Naive thymus-derived CD4-positive, alpha-beta T cell (primary cell): ENCODE data around the gene FBXO2. TPM values are rescaled to one million over a fixed set of nuclear protein-coding genes. Genes with fewer than 3 reads are reported as not detected.

Experiments used
- ATAC-seq: fragments of 150-1000 bp; cut with Tn5 transposase; 2 replicates; pipeline ENCODE4 v1.10.0; 2021; ENCODE audit warnings: mild to moderate bottlenecking, moderate library complexity
- CTCF ChIA-PET: fragments of 350-600 bp; sonication (Branson Sonifier 250); formaldehyde crosslinking; loops from one replicate; lab custom pipeline; 2021; ENCODE audit warnings: antibody characterized with exemption; lab: Charles Lee
- POLR2A ChIA-PET: fragments of 350-600 bp; sonication (Branson Sonifier 250); formaldehyde crosslinking; loops from one replicate; lab custom pipeline; 2021; ENCODE audit warnings: antibody characterized with exemption, inconsistent platforms; lab: Charles Lee
- DNase-seq, 9 donors: peaks; one replicate each; pipeline versions ENCODE4 v3.0.0 to v3.0.0-alpha.2; 2020 to 2022; ENCODE audit warnings: mixed read lengths in 1 of 9
- H3K27ac ChIP-seq: one replicate; pipeline ENCODE4 v1.7.0; 2013; ENCODE audit warnings: mild to moderate bottlenecking, low read depth, low read length, moderate library complexity
- H3K27me3 ChIP-seq, 2 donors: one replicate each; pipeline ENCODE4 v1.7.0; 2013; ENCODE audit warnings: low read length in 2 of 2, mild to moderate bottlenecking in 2 of 2, moderate library complexity in 2 of 2; ENCODE audit not compliant: control insufficient read depth in 2 of 2, insufficient read depth in 2 of 2
- H3K36me3 ChIP-seq, 3 experiments: 1 replicate in 2 of 3; 2 replicates in 1 of 3; pipeline ENCODE4 v1.7.0; 2013; ENCODE audit warnings: low read length in 3 of 3, mild to moderate bottlenecking in 3 of 3, moderate library complexity in 1 of 3; ENCODE audit not compliant: insufficient read depth in 3 of 3, control insufficient read depth in 2 of 3
- H3K4me1 ChIP-seq, 2 donors: one replicate each; pipeline ENCODE4 v1.7.0; 2013; ENCODE audit warnings: low read length in 2 of 2, mild to moderate bottlenecking in 2 of 2, moderate library complexity in 1 of 2; ENCODE audit not compliant: control insufficient read depth in 2 of 2, insufficient read depth in 2 of 2
- H3K4me3 ChIP-seq: 2 replicates; pipeline ENCODE4 v1.7.0; 2013; ENCODE audit warnings: mild to moderate bottlenecking, low read length
- H3K9me3 ChIP-seq, 3 experiments: 1 replicate in 2 of 3; 2 replicates in 1 of 3; pipeline ENCODE4 v1.7.0; 2013; ENCODE audit warnings: low read length in 3 of 3; ENCODE audit not compliant: control insufficient read depth in 2 of 3
- H3K27ac Mint-ChIP-seq, 9 donors: one replicate each; pipeline ENCODE4 v1.8.0; 2020 to 2022; ENCODE audit warnings: mixed read lengths in 9 of 9, mild to moderate bottlenecking in 8 of 9, moderate library complexity in 5 of 9, inconsistent platforms in 2 of 9
- H3K27me3 Mint-ChIP-seq, 5 donors: one replicate each; pipeline ENCODE4 v1.8.0; 2021 to 2022; ENCODE audit warnings: mixed read lengths in 5 of 5, mild to moderate bottlenecking in 1 of 5
- H3K36me3 Mint-ChIP-seq, 5 donors: one replicate each; pipeline ENCODE4 v1.8.0; 2020 to 2022; ENCODE audit warnings: mixed read lengths in 5 of 5, mild to moderate bottlenecking in 3 of 5, inconsistent platforms in 1 of 5
- H3K4me1 Mint-ChIP-seq, 7 donors: one replicate each; pipeline ENCODE4 v1.8.0; 2020 to 2022; ENCODE audit warnings: mixed read lengths in 7 of 7, mild to moderate bottlenecking in 3 of 7, inconsistent platforms in 1 of 7
- H3K4me3 Mint-ChIP-seq, 10 donors: one replicate each; pipeline ENCODE4 v1.8.0; 2020 to 2022; ENCODE audit warnings: mild to moderate bottlenecking in 10 of 10, mixed read lengths in 10 of 10, moderate library complexity in 6 of 10, inconsistent platforms in 2 of 10
- H3K9me3 Mint-ChIP-seq, 11 donors: one replicate each; pipeline ENCODE4 v1.8.0; 2020 to 2022; ENCODE audit warnings: mixed read lengths in 11 of 11, mild to moderate bottlenecking in 4 of 11, inconsistent platforms in 1 of 11, moderate library complexity in 1 of 11
- intact Hi-C, 2 donors: fragments of 100-400 bp; cut with micrococcal nuclease; formaldehyde crosslinking; loops; one replicate each; pipeline ENCODE4 v1.15.1; 2023
- polyA plus RNA-seq, 2 donors: library from polyadenylated mRNA; unstranded; fragments of 300-500 nt; fragmentation: Illumina TruSeq; gene quantifications; one replicate each; pipeline ENCODE4 v1.2.3, GENCODE V29; 2021
- total RNA-seq, 6 experiments: library from RNA in 5 of 6; stranded (reverse) in 5 of 6; gene quantifications; 1 replicate in 5 of 6; 2 replicates in 1 of 6; pipeline ENCODE4 v1.2.3 and lab custom pipeline; 2021 to 2026

Gene FBXO2
- total and polyA plus RNA-seq, 7 experiments from 2014 or later = 0.97 to 7.8 (median 3.8) TPM

- ChIA-PET POLR2A (interaction anchor here (1.0 to 2.3 kb wide), 3 partner anchors 19 to 225 kb away, joined by 3 to 13 read pairs (median 7); partner anchors contain the start of gene FBXO6), CTCF (interaction anchor here (1.2 to 1.9 kb wide), 3 partner anchors 19 to 37 kb away, joined by 5 to 7 read pairs (median 7); partner anchors contain the start of gene FBXO6)
- H3K9me3 Mint-ChIP-seq = no peaks in the 10 kb centered on the region
- H3K4me3 Mint-ChIP-seq = peak overlapping the region in 2 of 10 donors; percentile 17 to 25
- no peak overlapping the region for H3K27ac Mint-ChIP-seq
- H3K27me3 Mint-ChIP-seq = peaks cover 3 to 21% (median 4%) of the 10 kb centered on the region in 5 donors
- Histone ChIP-seq H3K36me3 (peaks cover 0 to 3% (median 0%) of the 10 kb centered on the region in 3 experiments), H3K4me3 (no peak overlapping the region), H3K4me1 (peaks cover 0 to 9% of the 10 kb centered on the region in 2 donors), H3K27ac (no peak overlapping the region), H3K9me3 (no peaks in the 10 kb centered on the region), H3K27me3 (peaks cover 0 to 2% of the 10 kb centered on the region in 2 donors)
- no peak for DNase-seq
- H3K4me1 Mint-ChIP-seq = peaks cover 6 to 28% (median 19%) of the 10 kb centered on the region in 7 donors
- H3K36me3 Mint-ChIP-seq = peaks cover 0 to 5% (median 0%) of the 10 kb centered on the region in 5 donors
- intact Hi-C loops = loop anchor here in 1 of 2 donors (5.0 kb wide), 2 partner anchors 35 to 1740 kb away; partner anchors contain the start of genes LZIC and NMNAT1
- ATAC-seq = no peak
Observed at GRCh38 chr1:11682799-11683198, 28.6 kb upstream of the FBXO2 start.

GRCh38 chr1:11682287-11682771 is 28.1 kb upstream of the FBXO2 start:
- Histone ChIP-seq H3K27me3 (no peaks in the 10 kb centered on the region), H3K4me1 (peaks cover 0 to 9% of the 10 kb centered on the region in 2 donors), H3K27ac (no peak overlapping the region), H3K9me3 (no peaks in the 10 kb centered on the region), H3K4me3 (no peak overlapping the region), H3K36me3 (peaks cover 0 to 6% (median 0%) of the 10 kb centered on the region in 3 experiments)
- Mint-ChIP-seq H3K4me1 (peaks cover 6 to 28% (median 19%) of the 10 kb centered on the region in 7 donors), H3K9me3 (no peaks in the 10 kb centered on the region), H3K27ac (peak overlapping the region in 3 of 9 donors; percentile 19 to 89 (median 63)), H3K27me3 (peaks cover 0 to 17% (median 0%) of the 10 kb centered on the region in 5 donors), H3K36me3 (peaks cover 0 to 5% (median 0%) of the 10 kb centered on the region in 5 donors), H3K4me3 (peak overlapping the region; percentile 57 to 99 (median 82))
- no peak for ATAC-seq
- DNase-seq = no peak
- CTCF ChIA-PET = interaction anchor here (0.6 to 1.9 kb wide), 7 partner anchors 18 to 116 kb away, joined by 3 to 7 read pairs (median 5); partner anchors contain the start of gene FBXO6
- POLR2A ChIA-PET = interaction anchor here (0.7 to 2.3 kb wide), 6 partner anchors 9 to 226 kb away, joined by 3 to 13 read pairs (median 4); partner anchors contain the start of gene FBXO6
- intact Hi-C loops = loop anchor here in 1 of 2 donors (5.0 kb wide), 2 partner anchors 35 to 1740 kb away; partner anchors contain the start of genes LZIC and NMNAT1

GRCh38 chr1:11681071-11681771 is 27.0 kb upstream of the FBXO2 start, which contains the start of gene MAD2L2:
TSS of gene MAD2L2 (minus strand) at chr1:11681148. CDS start at chr1:11680601, 547 bp downstream.
- POLR2A ChIA-PET = interaction anchor here (0.6 to 2.3 kb wide), 10 partner anchors 8 to 229 kb away, joined by 3 to 13 read pairs (median 4); partner anchors contain the start of genes AGTRAP, CLCN6, FBXO6 and MTHFR
- peaks cover 6 to 28% (median 19%) of the 10 kb centered on the region in 7 donors for H3K4me1 Mint-ChIP-seq

GRCh38 chr1:11680270-11681070 is 26.2 kb upstream of the FBXO2 start:
- intact Hi-C loops = loop anchor here (1.0 to 5.0 kb wide), 9 partner anchors 16 to 1738 kb away; partner anchors contain the start of genes AGTRAP (in 2 of the 2), FBXO6 (in 2 of the 2), CLCN6 (in 1 of the 2) and LZIC (in 1 of the 2)
- peak overlapping the region; percentile 70 to 96 (median 86) for H3K4me3 Mint-ChIP-seq
- H3K4me1 Mint-ChIP-seq = peaks cover 6 to 28% (median 19%) of the 10 kb centered on the region in 7 donors
- ChIA-PET POLR2A (interaction anchor here (1.6 to 1.8 kb wide), 3 partner anchors 39 to 126 kb away, joined by 3 to 6 read pairs (median 5); partner anchors contain the start of genes CLCN6 and MTHFR), CTCF (interaction anchor here (0.7 to 1.9 kb wide), 3 partner anchors 14 to 39 kb away, joined by 3 to 7 read pairs (median 6); no protein-coding TSS in a partner anchor)
- peaks cover 0 to 9% of the 10 kb centered on the region in 2 donors for H3K4me1 ChIP-seq
- H3K27me3 ChIP-seq = no peaks in the 10 kb centered on the region
- H3K9me3 ChIP-seq = no peaks in the 10 kb centered on the region
- H3K27ac Mint-ChIP-seq = peak overlapping the region in 7 of 9 donors; percentile 24 to 98 (median 56)
- H3K36me3 Mint-ChIP-seq = peaks cover 0 to 9% (median 0%) of the 10 kb centered on the region in 5 donors
- ATAC-seq (no peak), DNase-seq (no peak)
- peak overlapping the region; percentile 86 for H3K27ac ChIP-seq
- peaks cover 0 to 24% (median 0%) of the 10 kb centered on the region in 3 experiments for H3K36me3 ChIP-seq
- no peaks in the 10 kb centered on the region for H3K9me3 Mint-ChIP-seq
- H3K27me3 Mint-ChIP-seq = peaks cover 0 to 8% (median 0%) of the 10 kb centered on the region in 5 donors
- H3K4me3 ChIP-seq = peak overlapping the region; percentile 79

More at GRCh38 chr1:11681071-11681771, 27.0 kb upstream of the FBXO2 start, which contains the start of gene MAD2L2:
- Mint-ChIP-seq H3K27ac (peak within 1 kb of the TSS; percentile 74 to 98 (median 89)), H3K36me3 (peaks cover 0 to 5% (median 0%) of the 10 kb centered on the region in 5 donors), H3K27me3 (peaks cover 0 to 12% (median 0%) of the 10 kb centered on the region in 5 donors), H3K4me3 (peak within 1 kb of the TSS; percentile 89 to 99 (median 96)), H3K9me3 (no peaks in the 10 kb centered on the region)
- intact Hi-C loops = loop anchor here (1.0 to 5.0 kb wide), 9 partner anchors 17 to 1739 kb away; partner anchors contain the start of genes AGTRAP (in 2 of the 2), FBXO6 (in 2 of the 2), CLCN6 (in 1 of the 2) and LZIC (in 1 of the 2)
- Histone ChIP-seq H3K36me3 (peaks cover 0 to 17% (median 0%) of the 10 kb centered on the region in 3 experiments), H3K4me3 (peak within 1 kb of the TSS; percentile 79), H3K9me3 (no peaks in the 10 kb centered on the region), H3K27ac (peak within 1 kb of the TSS; percentile 86), H3K27me3 (no peaks in the 10 kb centered on the region), H3K4me1 (peaks cover 0 to 9% of the 10 kb centered on the region in 2 donors)
- CTCF ChIA-PET = interaction anchor here (0.7 to 1.9 kb wide), 6 partner anchors 15 to 50 kb away, joined by 3 to 7 read pairs (median 4); no protein-coding TSS in a partner anchor
- DNase-seq (peak; percentile 80 to 96 (median 87)), ATAC-seq (peak; percentile 98)

GRCh38 chr1:11678442-11678841 is 24.2 kb upstream of the FBXO2 start:
- peaks cover 0 to 17% (median 2%) of the 10 kb centered on the region in 5 donors for H3K36me3 Mint-ChIP-seq

More at GRCh38 chr1:11678442-11678841, 24.2 kb upstream of the FBXO2 start:
- POLR2A ChIA-PET = interaction anchor here (1.1 kb wide), 1 partner anchor 41 kb away, joined by 4 read pairs; no protein-coding TSS in a partner anchor
- H3K9me3 Mint-ChIP-seq = no peaks in the 10 kb centered on the region
- Histone ChIP-seq H3K36me3 (peaks cover 0 to 42% (median 0%) of the 10 kb centered on the region in 3 experiments), H3K4me1 (peaks cover 0 to 9% of the 10 kb centered on the region in 2 donors), H3K4me3 (no peak overlapping the region), H3K27ac (no peak overlapping the region), H3K9me3 (no peaks in the 10 kb centered on the region), H3K27me3 (no peaks in the 10 kb centered on the region)
- no peaks in the 10 kb centered on the region for H3K27me3 Mint-ChIP-seq
- DNase-seq = no peak
- intact Hi-C loops = no loop called here
- H3K4me3 Mint-ChIP-seq = peak overlapping the region in 6 of 10 donors; percentile 5 to 76 (median 22)
- peaks cover 6 to 28% (median 19%) of the 10 kb centered on the region in 7 donors for H3K4me1 Mint-ChIP-seq
- CTCF ChIA-PET = interaction anchor here (0.7 kb wide), 1 partner anchor 261 kb away, joined by 4 read pairs; no protein-coding TSS in a partner anchor
- peak overlapping the region in 1 of 9 donors; percentile 0 for H3K27ac Mint-ChIP-seq
- ATAC-seq = no peak
